Caco-2 (cell line): Measurements from ENCODE around the gene PARD6G. TPM values are rescaled to one million over a fixed set of nuclear protein-coding genes. Genes with fewer than 3 reads are reported as not detected.

Source experiments
- BruUV-seq: library from RNA; stranded (reverse); fragments of 400-500 nt; replicated peaks from 2 replicates; lab custom pipeline; 2021; lab: Mats Ljungman, UMichigan
- CTCF ChIA-PET: fragments of 300-600 bp; sonication (Branson Sonifier 250); formaldehyde crosslinking; loops from one replicate; lab custom pipeline; 2022; ENCODE audit warnings: antibody characterized with exemption; lab: Charles Lee
- POLR2A ChIA-PET: fragments of 300-600 bp; sonication (Branson Sonifier 250); formaldehyde crosslinking; loops from one replicate; lab custom pipeline; 2022; ENCODE audit warnings: antibody characterized with exemption; lab: Charles Lee
- DNase-seq, 2 experiments: peaks; one replicate each; pipeline versions ENCODE4 v3.0.0 to v3.0.0-alpha.2; 2020 to 2022
- H3K27me3 ChIP-seq: replicated peaks from 2 replicates; pipeline ENCODE4 v1.6.0; 2011; ENCODE audit warnings: low read length; ENCODE audit not compliant: control insufficient read depth, insufficient read depth
- H3K36me3 ChIP-seq: 2 replicates; pipeline ENCODE4 v1.5.1; 2011; ENCODE audit warnings: low read length; ENCODE audit not compliant: control insufficient read depth, insufficient read depth
- H3K4me1 ChIP-seq: fragments of 250-450 bp; sonication (Bioruptor Pico); 2 replicates; pipeline ENCODE4 v1.5.1; 2020; ENCODE audit warnings: mild to moderate bottlenecking
- H3K4me3 ChIP-seq: 2 replicates; pipeline ENCODE4 v1.5.1; 2011; ENCODE audit warnings: low read depth, mild to moderate bottlenecking, control low read depth, low read length
- H3K9me3 ChIP-seq: fragments of 250-450 bp; sonication (Bioruptor Pico); 2 replicates; pipeline ENCODE4 v1.5.1; 2020; ENCODE audit warnings: mild to moderate bottlenecking, moderate library complexity
- H3K27ac Mint-ChIP-seq: one replicate; pipeline ENCODE4 v1.8.0; 2022; ENCODE audit warnings: mixed read lengths; ENCODE audit not compliant: unreplicated experiment
- H3K27me3 Mint-ChIP-seq: one replicate; pipeline ENCODE4 v1.8.0; 2022; ENCODE audit warnings: mixed read lengths; ENCODE audit not compliant: insufficient read depth, unreplicated experiment
- H3K36me3 Mint-ChIP-seq: one replicate; pipeline ENCODE4 v1.8.0; 2022; ENCODE audit warnings: mild to moderate bottlenecking, mixed read lengths; ENCODE audit not compliant: insufficient read depth, unreplicated experiment
- H3K4me1 Mint-ChIP-seq: one replicate; pipeline ENCODE4 v1.8.0; 2022; ENCODE audit warnings: low read depth, mixed read lengths; ENCODE audit not compliant: unreplicated experiment
- H3K4me3 Mint-ChIP-seq: one replicate; pipeline ENCODE4 v1.8.0; 2022; ENCODE audit warnings: mild to moderate bottlenecking, moderate library complexity, mixed read lengths; ENCODE audit not compliant: unreplicated experiment
- H3K9me3 Mint-ChIP-seq: one replicate; pipeline ENCODE4 v1.8.0; 2022; ENCODE audit warnings: mixed read lengths; ENCODE audit not compliant: unreplicated experiment
- CTCF ChIP-seq, 2 experiments: fragments of 200-600 bp in 1 of 2; IDR thresholded peaks; 1 replicate in 1 of 2; 2 replicates in 1 of 2; pipeline versions ENCODE4 v1.5.1 to v1.8.0; 2011 to 2022; ENCODE audit warnings: antibody characterized with exemption in 1 of 2, control low read depth in 1 of 2, inconsistent platforms in 1 of 2, low read depth in 1 of 2, low read length in 1 of 2, mild to moderate bottlenecking in 1 of 2, moderate library complexity in 1 of 2; ENCODE audit not compliant: insufficient read depth in 1 of 2, severe bottlenecking in 1 of 2, unreplicated experiment in 1 of 2
- intact Hi-C: fragments of 100-400 bp; cut with micrococcal nuclease; formaldehyde crosslinking; loops from one replicate; pipeline ENCODE4 v1.10.0; 2022; ENCODE audit not compliant: unreplicated experiment
- total RNA-seq: library from RNA; stranded (reverse); gene quantifications from 2 replicates; pipeline ENCODE4 v1.2.3, GENCODE V29; 2022

The PARD6G gene
- total RNA-seq, 1 experiment from 2014 or later: 1.3 TPM

- H3K36me3 Mint-ChIP-seq: no peaks in the 10 kb centered on the region
- ChIA-PET POLR2A (no interaction called here), CTCF (no interaction called here)
- no peak for DNase-seq
- Histone ChIP-seq H3K27me3 (no peaks in the 10 kb centered on the region), H3K36me3 (no peaks in the 10 kb centered on the region), H3K4me1 (no peaks in the 10 kb centered on the region), H3K9me3 (no peaks in the 10 kb centered on the region), H3K4me3 (no peak overlapping the region)
- H3K4me3 Mint-ChIP-seq: no peak overlapping the region
- TF ChIP-seq CTCF (IDR thresholded peaks at IDR 0.05; ENCODE audit: insufficient read depth in 1 of 2, low read depth in 1 of 2, low read length in 1 of 2, severe bottlenecking in 1 of 2, unreplicated experiment in 1 of 2): no peak
- intact Hi-C loops: no loop called here
- H3K27me3 Mint-ChIP-seq: no peaks in the 10 kb centered on the region
- no TSS peak for BruUV-seq
- no peaks in the 10 kb centered on the region for H3K9me3 Mint-ChIP-seq
- no peaks in the 10 kb centered on the region for H3K4me1 Mint-ChIP-seq
- no peak overlapping the region for H3K27ac Mint-ChIP-seq
Observed at GRCh38 chr18:80231151-80231550, 16.2 kb downstream of the PARD6G start.

- no peaks in the 10 kb centered on the region for H3K27me3 ChIP-seq
Observed at GRCh38 chr18:80229766-80230745, 17.3 kb downstream of the PARD6G start.

GRCh38 chr18:80229363-80229762 is 18.0 kb downstream of the PARD6G start:
- Histone ChIP-seq H3K4me3 (no peak overlapping the region), H3K36me3 (no peaks in the 10 kb centered on the region), H3K27me3 (no peaks in the 10 kb centered on the region), H3K9me3 (no peaks in the 10 kb centered on the region), H3K4me1 (no peaks in the 10 kb centered on the region)
- DNase-seq: no peak
- BruUV-seq: no TSS peak
- intact Hi-C loops: no loop called here
- H3K9me3 Mint-ChIP-seq: no peaks in the 10 kb centered on the region
- H3K4me3 Mint-ChIP-seq: no peak overlapping the region
- H3K27ac Mint-ChIP-seq: no peak overlapping the region
- POLR2A ChIA-PET: no interaction called here
- no peaks in the 10 kb centered on the region for H3K36me3 Mint-ChIP-seq
- H3K27me3 Mint-ChIP-seq: no peaks in the 10 kb centered on the region
- no peaks in the 10 kb centered on the region for H3K4me1 Mint-ChIP-seq
- TF ChIP-seq CTCF (IDR thresholded peaks at IDR 0.05; ENCODE audit: insufficient read depth in 1 of 2, low read depth in 1 of 2, low read length in 1 of 2, severe bottlenecking in 1 of 2, unreplicated experiment in 1 of 2): no peak
- CTCF ChIA-PET: no interaction called here

More at GRCh38 chr18:80229766-80230745, 17.3 kb downstream of the PARD6G start:
- intact Hi-C loops: no loop called here
- ChIA-PET POLR2A (no interaction called here), CTCF (no interaction called here)
- Mint-ChIP-seq H3K36me3 (no peaks in the 10 kb centered on the region), H3K9me3 (no peaks in the 10 kb centered on the region), H3K27me3 (no peaks in the 10 kb centered on the region), H3K4me1 (no peaks in the 10 kb centered on the region), H3K4me3 (no peak overlapping the region), H3K27ac (no peak overlapping the region)
- TF ChIP-seq CTCF (IDR thresholded peaks at IDR 0.05; ENCODE audit: insufficient read depth in 1 of 2, low read depth in 1 of 2, low read length in 1 of 2, severe bottlenecking in 1 of 2, unreplicated experiment in 1 of 2): no peak
- no peaks in the 10 kb centered on the region for H3K36me3 ChIP-seq
- H3K4me1 ChIP-seq: no peaks in the 10 kb centered on the region
- BruUV-seq: no TSS peak
- DNase-seq: no peak
- no peak overlapping the region for H3K4me3 ChIP-seq
- no peaks in the 10 kb centered on the region for H3K9me3 ChIP-seq
